HG02610 (cell line): ENCODE data around the gene THRB.
A peak's percentile ranks its signal among the peaks of the same experiment; 100 is the strongest.
"Not testable (repeated sequence)": the region's sequence is repeated elsewhere in the genome, so short reads cannot be mapped to it uniquely, and the experiment has no call there.

Experiments used
- ATAC-seq: cut with Tn5 transposase; IDR thresholded peaks from one replicate; pipeline ENCODE4 v1.9.1; 2021; ENCODE audit warnings: mild to moderate bottlenecking, moderate library complexity; ENCODE audit not compliant: unreplicated experiment

The THRB gene

DNA sequence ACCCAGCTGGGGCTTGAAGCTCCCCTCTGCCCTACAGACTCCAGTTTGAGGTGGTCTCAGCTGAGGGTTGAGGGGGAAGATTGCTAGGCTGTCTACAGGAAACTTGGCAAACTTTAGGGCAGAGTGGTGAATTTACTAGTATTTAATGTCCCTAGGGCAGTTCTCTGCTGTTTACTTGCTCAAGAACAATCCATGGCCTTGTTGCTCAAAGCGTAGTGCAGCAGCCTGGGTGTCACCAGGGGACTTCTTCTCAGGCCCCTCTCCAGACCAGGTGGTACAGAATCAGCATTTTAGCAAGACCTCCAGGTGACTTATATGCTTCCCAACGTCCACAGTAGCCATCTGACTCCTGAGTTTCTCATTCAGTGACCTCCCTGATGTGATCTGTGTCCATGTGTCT lies 360.7 kb downstream of the THRB start:
- no peak for ATAC-seq

DNA sequence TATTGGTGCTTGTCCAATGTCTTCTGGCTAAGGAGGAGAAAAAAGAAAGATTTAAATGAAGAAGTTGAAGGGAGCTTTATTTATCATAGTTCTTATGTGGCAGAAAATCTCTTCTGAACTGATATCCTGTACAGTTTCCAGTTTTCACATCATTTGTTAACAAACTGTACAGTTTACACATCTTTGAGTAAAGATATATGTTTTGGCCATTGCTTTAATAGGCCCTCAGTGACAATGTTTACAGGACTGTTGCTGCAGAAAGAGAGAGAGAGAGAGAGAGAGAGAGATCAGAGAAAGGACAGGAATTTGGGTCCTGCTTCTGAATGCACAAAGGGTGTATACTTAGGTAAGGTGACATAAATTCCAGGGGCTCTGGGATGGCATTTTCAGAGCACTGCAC lies 361.2 kb downstream of the THRB start:
- no peak for ATAC-seq

DNA sequence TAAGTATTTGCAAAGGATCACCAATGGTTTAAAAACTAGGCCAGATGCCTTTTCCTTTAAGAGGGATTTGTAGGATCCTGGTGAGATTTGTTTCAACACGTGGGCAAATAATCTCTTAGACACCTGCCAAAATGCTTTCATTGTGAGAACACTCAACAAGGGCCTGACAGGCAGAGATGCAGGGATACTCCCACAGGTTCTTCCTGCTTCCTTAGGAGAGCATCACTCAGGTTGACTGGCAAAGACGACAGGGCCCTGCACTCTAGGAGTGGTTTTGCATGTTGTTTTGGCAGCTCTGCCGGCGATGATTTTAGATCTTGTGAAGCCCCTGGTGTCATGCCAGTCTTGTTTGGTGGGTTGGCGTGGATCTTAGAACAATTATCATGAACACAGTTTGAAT lies 365.1 kb downstream of the THRB start:
- no peak for ATAC-seq

DNA sequence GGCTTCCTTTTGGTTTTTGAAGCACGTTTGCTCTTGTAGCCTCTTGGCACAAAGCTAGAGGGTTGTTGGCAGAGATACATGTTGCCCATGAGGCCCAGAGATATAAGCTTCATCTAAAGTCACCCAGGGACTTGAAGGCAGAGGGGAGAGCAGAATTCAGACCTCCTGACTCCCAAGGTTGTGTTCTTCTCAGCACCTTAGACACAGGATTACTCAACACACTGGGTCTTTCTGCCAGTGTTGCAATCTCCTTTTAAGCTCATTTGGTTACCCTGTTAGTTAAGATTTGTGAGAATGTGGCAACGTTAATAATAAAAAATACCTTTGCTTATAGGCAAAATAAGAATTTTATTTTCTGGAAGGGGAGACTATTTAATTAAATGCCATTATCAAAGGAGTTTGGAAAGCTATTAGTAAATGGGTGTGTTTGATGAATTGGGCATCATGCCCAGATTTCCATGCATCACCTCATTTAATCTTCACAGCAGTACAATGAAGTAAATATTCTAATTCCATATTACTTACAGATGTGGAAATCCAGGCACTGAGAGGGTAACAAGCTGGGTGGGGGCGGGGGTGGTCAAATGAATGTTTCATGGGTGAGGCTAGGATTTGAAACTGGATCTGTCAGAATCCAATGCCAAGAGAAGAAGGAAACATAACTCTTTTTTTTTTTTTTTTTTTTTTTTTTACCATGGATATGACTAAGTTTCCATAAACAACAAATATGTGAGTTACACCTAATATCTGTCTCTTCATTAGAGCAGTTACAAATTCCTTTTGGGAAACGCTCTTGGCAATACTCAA lies 366.2 kb downstream of the THRB start:
- ATAC-seq, result no peak

DNA sequence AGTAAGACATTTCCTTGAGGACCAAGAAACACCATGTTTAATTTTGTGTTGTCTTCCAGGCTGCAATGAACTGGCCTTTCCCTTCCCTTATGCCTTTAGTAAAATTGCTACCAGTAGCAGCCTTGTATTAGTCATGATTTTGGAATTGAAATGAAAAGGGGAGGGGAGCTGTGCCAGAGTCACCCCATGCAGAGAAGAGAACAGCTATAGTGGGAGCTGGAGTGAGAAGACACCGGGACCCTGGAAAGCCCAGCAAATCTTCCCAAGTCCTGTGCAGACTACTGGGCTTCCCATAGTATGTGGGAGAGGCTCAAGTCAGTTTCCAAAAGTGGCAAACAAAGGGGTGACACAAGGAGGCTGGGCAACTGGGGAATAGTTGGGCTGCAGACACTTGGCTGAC lies 371.1 kb downstream of the THRB start:
- ATAC-seq, result no peak

DNA sequence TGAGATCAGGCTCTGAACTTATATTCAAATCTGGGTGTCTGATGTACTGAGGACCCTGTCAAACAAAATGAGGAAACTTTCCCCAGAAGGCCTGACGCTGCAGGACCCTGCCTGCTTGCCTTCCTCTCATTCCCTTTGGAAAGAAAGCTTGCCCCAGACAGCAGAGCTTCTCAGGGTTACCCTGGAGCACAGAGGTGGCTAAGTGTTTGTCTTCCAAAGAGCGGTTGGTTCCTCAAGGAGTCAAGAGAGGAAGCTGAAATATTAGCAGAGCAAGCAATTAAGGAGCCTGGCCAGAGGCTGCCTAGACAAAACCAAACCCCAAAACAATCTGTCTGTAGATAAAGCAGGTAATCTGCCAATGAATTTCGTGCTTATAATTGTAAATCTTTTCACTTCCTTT lies 374.2 kb downstream of the THRB start:
- ATAC-seq, result no peak

DNA sequence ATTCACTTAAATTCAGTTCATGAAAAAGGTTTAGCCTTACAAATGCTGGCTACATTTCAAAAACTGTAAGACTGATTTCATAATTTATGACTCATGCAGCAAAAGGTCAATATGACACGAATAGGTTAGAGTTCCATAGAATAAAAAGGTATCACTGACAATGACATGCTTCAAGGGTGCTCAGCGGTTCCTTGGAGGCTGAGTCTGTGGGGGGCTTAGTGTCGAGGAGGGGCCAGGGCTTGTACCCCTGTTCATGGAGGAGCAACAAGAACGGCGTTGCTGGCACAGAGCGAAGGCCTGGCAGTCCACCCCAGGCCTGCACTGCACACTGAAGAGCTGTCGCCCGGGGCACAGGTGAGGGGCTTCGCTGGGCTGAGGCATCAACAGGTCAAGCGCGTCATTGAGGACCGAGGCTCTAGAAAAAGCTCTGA lies 375.3 kb downstream of the THRB start:
- ATAC-seq, result no peak

DNA sequence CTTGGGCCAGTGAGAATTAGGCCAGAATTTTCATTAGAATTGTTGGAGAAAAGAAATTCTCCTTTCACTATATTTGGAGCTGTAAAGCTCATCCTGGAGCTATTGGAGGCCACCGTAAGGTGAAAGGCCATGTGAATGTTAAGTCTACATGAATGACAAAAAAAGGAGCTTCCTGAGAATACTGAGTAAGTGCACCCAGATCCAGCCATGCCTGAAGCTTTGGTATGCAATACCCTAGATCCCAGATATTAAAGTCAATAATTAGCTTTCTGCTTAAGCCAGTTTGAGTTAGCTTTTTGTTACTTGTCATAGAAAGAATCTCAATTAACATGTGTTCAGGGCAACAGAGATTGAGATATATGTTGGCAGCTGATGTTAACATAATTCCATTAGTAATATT lies 377.1 kb downstream of the THRB start:
- no peak for ATAC-seq

DNA sequence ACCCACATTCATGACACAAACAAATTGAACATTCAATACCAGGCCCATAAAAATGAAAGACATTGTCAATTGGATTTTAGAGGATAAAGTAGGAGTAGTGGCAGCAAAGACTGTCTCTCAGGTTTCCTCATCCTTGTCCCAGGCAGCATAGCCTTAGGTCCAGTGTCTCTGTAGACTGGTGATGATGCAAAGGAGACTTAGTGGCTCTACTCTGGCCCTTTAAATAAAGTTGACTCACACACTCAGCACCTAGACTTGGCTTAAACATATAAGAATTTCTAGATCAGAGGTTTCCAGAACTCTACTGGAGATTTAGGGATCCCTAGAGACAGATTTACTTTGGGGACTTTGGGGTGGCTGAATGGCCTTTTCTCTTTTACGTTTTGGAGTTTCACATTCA lies 382.9 kb downstream of the THRB start:
- ATAC-seq, result no peak

DNA sequence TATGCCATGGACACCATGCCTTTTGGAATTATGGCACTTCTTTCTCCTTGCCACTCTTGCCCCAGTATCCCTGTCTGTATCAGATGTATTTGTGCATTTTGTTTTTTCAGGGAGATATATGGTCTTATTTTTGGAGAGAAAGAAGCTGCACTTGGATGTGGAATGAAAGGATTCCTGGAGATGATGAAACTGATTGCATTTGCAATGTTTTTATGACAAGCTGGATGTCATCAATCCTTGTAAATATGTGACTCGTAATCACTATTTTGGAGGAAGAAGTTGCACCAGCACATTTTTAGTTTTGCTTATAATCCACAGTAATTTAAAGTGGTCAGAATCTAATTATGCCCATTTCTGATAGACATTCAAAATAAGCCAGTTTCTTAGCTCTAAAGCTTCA lies 384.6 kb downstream of the THRB start:
- ATAC-seq, result no peak

DNA sequence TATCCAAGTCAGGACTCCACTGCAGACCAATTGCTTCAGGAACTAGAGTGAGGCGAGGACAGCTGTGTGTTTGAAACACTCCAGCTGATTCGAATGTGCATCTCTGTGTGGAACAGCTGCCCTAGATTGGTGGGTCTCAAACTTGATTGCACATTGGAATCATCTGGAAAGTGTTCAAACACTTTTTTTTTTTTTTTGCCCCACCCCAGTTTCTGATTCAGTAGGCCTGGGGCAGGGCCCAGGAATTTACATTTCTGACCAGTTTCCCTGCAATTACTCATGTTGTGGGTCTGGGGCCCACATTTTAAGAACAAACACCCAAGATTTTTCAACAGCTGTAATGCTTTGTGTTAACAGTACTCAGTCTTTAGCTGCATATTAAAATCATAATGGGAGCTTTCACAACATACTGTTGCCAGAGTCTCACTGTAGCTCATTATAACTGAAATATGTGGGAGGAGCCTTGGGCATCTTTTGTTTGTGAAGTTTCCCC lies 392.9 kb downstream of the THRB start:
- ATAC-seq, result no peak

DNA sequence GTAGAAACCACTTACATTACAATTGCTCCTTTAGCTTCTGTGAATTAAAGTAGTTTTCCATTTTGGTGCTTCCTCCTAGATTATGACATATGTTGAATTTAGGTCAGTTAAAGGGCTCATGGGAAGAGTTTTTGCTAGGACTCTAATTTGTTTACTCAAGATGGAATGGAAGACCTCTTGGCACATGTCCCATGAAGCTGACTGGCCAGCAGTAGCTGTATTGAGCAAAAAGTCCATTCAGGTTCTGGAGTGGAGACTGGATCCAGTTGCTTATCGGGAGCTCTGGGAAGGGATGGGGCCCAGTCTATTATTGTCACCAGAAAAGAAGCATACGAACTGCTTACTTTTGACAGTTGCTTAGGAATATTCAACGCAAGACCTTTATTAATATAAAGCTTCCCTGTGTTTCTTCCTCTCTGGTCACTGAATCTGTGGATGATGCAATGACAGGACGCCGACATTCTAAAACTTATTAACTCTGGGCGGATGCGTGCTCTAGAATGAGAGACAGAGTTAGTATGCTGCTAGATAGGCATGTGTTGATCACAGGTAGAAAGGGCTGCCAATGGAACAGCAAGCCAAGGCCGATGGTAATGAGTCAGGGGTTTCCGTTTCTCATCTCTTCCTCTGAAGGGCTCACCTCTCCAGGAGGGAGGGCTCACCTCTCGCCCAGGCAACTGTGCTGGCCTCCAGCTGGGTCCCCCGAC lies 393.8 kb downstream of the THRB start:
- ATAC-seq, result no peak

DNA sequence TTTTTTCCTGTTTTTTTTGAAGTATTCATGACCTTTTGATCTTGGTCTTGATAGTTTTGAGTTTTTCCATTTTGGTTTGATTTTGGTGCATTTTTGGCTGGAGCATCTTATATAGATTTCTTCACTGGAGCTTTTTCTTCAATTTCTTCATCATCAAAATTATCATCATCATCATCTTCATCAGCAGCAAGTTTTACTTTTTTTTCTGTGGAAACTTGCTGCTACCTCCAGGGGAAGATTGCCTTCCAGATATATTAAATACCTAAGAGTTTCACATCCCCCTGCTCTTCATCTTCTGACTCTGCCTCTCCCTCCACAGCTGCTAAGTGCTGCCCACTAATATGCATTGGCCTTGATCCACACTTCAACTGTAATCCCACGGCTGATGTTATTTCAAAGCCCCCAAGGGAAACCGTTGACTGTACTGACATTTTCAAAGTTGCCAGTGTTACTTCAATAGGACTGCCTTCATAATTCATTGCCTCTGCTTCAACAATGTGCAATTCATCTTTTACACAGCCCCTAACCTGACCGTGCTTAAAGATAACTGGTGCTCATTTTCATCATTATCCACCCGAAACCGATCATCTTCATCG lies 397.9 kb downstream of the THRB start:
- ATAC-seq, result no peak

DNA sequence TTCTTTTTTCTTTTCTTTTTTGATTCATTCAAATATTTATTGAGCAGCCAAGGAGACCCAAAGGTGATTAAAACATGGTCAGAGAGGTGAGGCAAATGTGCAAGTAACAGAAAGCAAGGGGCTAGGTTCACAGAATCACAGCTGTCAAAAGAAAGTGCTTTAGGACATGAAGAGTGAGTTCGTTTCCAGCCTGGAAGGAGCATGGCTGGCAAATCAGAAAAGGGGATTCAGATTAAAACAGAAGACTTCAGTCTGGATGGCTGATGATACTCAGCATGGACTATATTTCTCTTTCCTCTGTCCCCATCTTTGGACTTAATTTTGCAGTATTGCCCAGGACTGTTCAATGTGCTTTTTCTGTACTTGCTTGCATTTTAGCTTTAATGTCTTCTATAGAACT lies 398.4 kb downstream of the THRB start:
- no peak for ATAC-seq

DNA sequence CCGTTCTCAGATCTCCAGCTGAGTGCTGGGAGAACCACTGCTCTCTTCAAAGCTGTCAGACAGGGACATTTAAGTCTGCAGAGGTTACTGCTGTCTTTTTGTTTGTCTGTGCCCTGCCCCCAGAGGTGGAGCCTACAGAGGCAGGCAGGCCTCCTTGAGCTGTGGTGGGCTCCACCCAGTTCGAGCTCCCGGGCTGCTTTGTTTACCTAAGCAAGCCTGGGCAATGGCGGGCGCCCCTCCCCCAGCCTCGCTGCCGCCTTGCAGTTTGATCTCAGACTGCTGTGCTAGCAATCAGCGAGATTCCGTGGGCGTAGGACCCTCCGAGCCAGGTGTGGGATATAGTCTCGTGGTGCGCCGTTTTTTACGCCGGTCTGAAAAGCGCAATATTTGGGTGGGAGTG lies 399.8 kb downstream of the THRB start:
- ATAC-seq, result not testable (repeated sequence)

DNA sequence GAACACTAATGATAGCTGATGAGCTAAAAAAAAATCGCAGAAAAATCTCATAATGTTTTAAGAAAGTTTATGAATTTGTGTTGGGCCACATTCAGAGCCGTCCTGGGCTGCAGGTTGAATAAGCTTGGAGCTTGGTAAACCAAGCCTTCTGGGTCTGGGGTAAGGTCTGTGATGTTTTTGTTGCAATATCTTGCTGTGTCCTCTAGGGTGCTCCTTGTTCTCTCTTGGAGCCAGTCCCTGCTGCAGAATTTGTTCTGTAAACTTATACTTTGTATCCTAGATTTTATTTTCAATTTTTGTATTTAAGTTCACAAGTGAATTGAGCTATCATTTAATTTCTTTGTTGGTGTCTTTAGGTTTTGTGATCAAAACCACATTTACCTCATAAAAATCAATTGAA lies 405.9 kb downstream of the THRB start:
- peak; percentile 54 for ATAC-seq

DNA sequence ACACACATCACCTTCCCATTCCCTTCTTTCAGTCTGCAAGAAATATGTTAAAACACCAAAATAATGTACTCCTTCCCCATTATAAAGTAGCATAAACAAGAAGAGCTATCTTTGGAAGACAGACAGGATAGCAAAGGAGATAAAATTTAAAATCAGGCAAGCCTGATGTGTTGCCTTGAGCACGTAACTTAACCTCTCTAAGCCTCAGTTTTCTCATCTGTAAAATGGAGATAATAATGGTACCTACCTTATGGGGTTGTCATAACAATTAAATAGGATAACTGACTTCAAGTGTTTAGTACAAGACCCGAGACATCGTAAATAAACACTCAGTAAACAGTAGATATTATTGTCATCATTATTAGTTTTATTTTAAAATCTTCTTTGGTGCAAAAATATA lies 407.2 kb downstream of the THRB start:
- no peak for ATAC-seq

DNA sequence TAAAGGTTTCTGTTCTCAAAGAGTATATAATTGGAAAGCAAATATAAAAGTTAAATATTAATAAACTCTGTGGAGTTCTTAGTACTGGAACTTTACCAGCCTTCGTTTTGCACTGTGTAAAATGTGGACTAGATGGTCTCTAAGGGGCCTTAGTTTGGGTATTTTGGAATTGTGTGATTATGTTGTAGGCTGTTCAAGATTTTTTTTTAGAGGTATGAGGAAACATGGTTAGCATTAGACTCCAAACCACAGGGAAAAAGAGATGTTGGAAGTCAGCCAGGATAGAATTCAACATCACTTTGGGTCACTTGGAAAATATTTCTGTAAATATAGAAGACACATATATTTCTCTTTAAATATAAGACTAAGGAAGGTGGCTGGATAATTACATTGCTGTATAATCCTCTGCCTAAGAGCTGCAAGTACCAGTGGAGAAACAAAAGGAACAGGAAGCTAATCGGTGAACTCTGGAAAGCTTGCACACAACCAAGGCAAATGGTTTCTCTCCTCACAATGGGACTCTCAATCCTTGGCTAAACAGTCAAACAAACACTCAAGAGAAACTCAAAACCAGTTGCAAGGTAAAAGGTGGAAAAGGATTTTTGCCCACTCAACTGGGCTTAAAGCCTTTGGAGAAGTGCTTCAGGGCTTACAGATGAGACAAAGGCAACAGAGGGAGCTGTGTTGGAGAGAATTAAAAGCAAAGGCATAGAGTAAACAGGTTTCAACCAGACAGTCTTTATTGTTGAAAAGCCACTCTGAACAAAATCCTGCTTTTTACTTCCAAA lies 407.8 kb downstream of the THRB start:
- no peak for ATAC-seq

DNA sequence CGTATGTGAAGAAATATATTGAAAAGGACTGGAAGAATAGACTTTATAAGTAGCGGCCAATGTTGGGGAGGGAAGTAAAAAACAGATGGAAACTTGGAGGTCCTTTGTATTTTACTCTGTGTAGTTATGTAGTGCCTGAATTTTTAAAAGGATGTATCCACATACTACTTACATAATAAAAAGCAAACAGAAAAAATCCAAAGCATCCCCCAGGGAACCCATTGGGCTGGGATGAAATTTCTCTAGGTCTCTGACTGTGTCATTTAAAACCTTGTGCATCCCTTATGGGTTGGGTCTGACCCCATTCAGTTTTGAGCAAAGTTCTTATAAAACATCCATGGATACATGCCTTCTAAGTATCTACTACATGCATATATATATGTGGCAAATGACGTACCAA lies 408.4 kb downstream of the THRB start:
- ATAC-seq, result no peak

DNA sequence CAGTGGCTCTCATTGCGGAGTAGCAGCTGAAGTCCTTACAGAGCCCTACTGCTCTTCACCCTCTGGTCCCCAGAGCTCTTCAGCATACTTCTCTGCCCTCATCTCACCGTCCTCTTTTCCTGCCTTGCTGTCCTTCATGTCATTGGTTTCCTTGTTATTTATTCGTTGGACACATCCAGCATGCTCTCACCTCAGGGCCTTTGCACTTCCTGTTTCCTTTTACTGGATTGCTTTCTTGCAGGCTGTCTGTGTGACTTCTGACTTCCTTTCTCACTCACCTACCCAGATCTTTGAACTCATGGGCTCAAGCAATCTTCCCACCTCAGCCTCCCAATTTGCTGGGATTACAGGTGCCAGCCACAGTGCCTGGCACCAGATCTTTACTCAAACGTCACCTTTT lies 422.5 kb downstream of the THRB start:
- ATAC-seq, result no peak

DNA sequence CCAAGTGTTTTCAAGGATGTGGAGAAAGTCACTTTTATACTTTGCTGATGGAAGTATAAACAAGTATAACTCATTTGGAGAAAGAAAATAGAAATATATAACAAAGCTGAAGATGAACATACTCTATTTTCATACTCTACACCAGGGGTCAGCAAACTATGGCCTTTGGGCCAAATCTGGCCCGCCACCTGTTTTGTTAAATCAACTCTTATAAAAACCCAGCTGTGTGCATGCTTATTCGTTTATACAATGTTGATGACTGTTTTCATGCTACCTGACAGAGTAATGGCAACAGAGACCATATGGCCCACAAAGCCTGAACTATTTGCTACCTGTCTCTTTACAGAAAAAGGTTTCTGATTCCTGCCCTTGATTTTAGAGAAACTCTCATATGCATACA lies 425.6 kb downstream of the THRB start:
- no peak for ATAC-seq
